Erythroblast (primary cell): ENCODE data around the gene RAD51B.

Experiments
- DNase-seq, 2 experiments: peaks; one replicate each; lab custom pipeline; 2025; lab: John Stamatoyannopoulos, UW
- GATA1 ChIP-seq: IDR thresholded peaks from 2 replicates; pipeline ENCODE4 v1.6.1; 2011; ENCODE audit warnings: low read depth, mild to moderate bottlenecking, control low read depth, low read length, moderate library complexity
- POLR2A ChIP-seq: IDR thresholded peaks from 2 replicates; pipeline ENCODE4 v1.6.1; 2011; ENCODE audit warnings: mild to moderate bottlenecking, low read length

The RAD51B gene

DNA sequence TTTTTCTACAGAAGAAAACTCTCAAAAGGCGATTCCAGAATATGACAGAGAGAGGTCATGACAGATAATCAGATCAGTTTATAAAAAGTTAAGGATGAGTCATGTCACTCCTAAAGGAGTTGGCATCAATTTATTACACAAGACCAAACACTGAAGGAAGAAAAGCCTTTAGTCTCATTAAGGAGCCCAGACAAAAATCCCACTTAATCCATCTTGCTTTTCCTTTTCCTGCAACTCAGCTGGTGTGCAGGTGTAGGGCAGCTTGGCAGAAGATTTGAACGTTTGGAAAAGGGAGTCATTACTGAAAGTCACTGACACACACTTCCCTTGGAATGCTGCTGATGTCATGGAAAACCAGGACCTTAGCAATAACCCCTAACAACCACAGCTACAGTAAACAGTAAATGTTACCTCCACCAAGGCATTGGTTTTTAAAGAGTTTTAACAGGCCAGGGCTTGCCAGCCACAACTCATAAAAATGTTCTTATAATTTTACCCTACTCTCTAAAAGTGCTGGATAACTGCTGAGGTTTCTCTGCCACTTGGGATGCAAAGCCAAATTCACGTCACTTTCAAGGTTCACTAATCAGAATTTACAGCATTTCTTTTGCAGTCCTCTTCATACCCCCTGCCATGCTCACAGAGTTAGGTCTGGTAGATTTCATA is 320.6 kb downstream of the RAD51B start:
- TF ChIP-seq POLR2A (no peak), GATA1 (no peak)
- DNase-seq: no peak

DNA sequence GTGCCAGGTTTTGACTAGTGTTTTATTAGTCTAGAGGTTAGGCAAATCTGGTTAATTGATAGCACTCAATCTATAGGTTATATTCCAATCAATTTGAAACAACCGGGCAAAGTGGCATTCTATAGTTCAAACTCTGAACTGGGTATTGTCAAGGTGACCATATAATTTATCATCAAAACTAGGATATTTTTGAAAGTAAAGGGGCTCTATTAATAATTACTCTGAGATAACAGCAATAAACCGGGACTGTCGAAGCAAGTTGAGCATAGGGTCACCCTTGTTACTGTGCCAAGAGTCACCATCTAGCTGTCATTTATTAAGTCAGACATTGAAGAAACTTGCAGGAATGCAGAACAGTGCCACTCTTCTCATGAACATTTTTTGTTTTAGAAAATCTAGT is 321.2 kb downstream of the RAD51B start:
- TF ChIP-seq POLR2A (no peak), GATA1 (no peak)
- no peak for DNase-seq

DNA sequence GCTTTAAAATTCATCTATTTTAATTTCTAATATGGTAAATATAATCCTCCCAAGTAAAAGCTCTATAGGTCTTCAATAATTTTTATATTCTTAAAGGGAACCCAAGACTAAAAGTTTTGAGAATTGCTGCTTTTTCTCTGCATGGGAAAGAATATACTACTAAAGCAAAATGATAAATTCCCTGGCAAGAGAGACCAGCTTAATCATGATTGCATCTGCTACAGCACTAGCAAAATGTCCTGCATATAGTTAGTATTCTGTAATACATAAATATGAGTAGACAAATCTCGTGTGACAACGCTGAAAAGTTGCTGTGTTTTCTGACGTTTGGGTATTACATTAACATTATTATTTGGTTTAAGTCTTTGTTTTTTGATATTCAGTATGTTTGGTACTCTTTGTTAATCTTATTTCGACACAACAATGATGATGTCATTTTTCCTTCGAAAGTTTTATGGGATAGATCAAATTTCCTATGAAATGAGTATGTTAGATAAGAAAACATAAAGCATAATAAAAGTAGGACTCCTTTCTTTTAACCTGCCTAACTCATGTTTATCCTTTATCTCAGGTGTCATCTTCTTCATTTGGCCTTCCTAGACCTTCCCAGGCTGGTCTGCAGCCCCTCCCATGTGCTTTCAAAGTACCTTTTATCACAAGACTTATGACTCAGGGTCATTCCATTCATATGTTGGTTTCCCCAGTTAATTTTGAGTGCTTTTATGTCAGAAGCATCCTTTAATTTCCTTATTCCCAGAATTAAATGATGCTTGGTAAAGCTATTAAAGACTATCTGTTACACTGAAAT is 321.9 kb downstream of the RAD51B start:
- TF ChIP-seq POLR2A (no peak), GATA1 (no peak)
- no peak for DNase-seq

DNA sequence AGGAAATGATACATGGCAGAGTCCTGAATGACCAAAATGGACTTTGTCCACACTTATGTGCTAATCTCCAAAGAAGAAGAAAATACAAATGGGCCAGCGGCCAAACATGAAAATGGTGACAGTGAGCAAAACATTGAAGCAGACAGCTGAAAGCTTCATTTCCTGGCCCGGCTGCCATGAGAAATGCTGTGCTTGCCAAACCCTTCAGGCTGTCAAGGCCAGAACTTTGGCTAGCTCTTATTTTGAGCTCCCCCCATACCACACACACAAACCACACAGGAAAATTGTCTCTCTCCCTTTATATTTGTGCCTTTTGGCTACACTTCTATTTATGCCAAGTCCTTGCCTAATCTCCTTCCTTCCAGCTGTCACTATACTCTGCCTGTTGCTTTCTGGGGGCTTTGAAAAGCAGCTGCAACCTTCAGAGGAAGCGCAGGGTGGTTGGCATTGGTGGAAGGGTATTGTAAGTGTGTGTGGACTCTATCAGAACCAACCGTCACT is 323.8 kb downstream of the RAD51B start:
- TF ChIP-seq POLR2A (no peak), GATA1 (no peak)
- DNase-seq: peak; percentile 4 to 8

DNA sequence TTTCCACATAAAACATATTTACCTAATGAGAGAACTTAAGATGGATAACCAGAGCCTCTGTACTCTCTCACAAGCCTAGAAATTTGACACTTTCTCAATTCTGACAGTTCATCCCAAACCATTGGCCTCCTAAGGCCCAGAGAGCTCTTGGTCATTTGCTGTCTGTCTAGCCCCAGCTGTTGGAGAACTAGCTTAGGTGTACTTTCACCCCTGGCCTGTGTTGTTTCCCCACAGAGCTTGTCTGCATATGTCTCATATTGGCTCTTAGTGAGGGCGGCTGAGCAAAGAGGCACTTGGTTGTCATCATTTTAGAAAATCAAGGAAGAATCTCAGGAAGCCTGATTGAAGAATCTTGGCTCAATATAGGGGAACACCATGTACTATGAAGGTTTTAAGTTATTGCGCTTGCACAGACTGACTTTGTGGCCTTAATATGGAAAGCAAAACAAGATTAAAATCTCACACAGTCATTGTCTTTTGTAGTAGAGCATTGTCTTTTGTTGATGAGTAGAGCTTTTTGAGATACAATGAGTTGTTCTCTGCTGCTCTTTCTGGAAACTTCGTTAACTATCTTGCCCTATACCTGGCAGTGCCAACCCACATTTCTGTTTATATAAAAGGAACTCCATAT is 324.6 kb downstream of the RAD51B start:
- TF ChIP-seq POLR2A (no peak), GATA1 (no peak)
- no peak for DNase-seq

DNA sequence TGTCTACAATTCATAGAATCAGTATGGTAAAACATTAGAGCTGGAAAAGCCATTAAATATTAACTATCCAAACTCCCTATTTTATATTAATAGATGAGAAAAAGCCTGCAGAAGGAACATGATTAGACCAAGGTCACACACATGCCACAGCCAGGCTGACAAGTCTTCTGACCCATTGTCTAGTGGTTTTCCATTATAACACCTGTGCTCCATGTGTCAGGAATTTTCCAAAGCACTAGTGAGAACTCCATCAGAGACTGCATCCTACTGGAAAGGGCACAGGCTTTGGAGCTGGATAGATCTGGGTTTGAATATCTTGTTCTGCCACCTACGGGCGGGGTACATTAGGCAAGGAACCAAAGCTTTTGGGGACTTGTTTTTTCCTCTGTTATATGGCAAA is 325.5 kb downstream of the RAD51B start:
- no peak for DNase-seq

DNA sequence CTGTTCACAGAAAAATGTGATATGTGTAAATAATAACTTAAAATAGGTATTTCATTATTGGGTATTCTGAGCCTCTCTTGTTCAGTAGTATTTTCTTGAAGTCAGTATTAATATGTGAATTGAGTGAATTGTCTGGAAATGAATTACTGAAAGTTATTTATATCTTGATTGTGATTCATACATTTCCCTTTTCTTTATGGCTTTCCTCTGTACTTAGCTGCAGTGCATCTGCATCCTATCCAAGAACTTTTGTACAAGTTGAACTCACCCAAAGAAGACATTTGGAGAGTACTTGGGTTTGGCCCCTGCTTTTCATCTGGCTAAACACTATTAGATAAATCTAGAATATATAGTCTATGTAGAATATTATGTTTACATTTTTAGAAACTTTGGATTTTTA is 326.0 kb downstream of the RAD51B start:
- no peak for DNase-seq
- no peak for TF ChIP-seq POLR2A
- TF ChIP-seq GATA1: no peak

More for the DNA sequence above, 325.5 kb downstream of the RAD51B start:
- TF ChIP-seq GATA1: no peak
- TF ChIP-seq POLR2A: no peak

DNA sequence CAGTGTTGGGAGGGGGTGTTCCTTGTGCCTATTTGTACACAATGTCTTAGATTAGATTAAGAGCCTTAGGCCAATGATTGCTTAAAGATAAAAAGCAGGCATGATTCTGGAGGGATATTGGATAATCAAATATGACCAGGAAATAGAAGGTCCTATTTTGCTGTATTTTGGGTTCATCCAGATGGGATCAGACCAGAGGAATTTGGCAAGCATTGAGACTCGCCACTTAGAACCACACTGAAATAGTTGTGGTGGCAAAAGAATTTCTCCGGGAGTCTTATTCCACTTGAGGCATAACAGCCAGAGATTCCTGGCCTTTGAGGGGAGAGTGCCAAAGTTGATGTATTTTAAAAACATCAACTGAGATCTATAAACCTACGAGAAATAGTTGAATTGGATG is 327.2 kb downstream of the RAD51B start:
- no peak for DNase-seq
- TF ChIP-seq POLR2A (no peak), GATA1 (no peak)

DNA sequence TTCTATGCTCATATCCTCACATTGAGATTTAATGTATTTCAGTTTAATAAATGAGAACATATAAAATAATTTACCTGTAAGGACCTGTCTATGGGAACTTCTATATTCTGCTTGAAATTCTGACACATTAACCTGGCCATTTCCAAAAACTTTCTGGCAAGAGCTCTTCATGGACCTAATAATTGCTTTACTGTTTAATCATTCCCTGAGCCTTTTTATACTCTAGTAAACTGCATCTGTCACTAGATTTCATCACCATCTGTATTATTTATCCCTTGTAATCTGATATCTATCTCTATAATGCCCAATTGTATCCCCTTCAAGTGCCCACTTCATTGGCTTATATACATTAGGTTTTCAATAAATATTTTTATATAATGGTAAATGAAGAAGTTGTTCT is 327.7 kb downstream of the RAD51B start:
- TF ChIP-seq POLR2A: no peak
- no peak for TF ChIP-seq GATA1
- DNase-seq: no peak

DNA sequence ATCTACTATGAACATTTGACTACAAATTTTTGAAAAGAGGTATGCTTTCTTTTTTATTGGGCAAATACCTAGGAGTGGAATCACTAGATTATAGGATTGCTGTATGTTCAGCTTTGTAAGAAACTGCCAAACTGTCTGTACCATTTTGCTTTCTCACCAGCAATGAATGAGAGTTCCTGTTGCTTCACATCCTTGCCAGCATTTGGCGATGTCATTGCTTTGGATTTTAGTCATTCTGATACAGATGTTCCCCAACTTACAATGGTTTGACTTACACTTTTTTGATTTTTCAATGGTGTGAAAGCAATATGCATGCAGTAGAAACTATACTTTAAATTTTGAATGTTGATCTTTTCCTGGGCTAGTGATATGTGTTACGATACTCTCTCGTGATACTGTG is 328.7 kb downstream of the RAD51B start:
- DNase-seq: no peak
- TF ChIP-seq POLR2A (no peak), GATA1 (no peak)

DNA sequence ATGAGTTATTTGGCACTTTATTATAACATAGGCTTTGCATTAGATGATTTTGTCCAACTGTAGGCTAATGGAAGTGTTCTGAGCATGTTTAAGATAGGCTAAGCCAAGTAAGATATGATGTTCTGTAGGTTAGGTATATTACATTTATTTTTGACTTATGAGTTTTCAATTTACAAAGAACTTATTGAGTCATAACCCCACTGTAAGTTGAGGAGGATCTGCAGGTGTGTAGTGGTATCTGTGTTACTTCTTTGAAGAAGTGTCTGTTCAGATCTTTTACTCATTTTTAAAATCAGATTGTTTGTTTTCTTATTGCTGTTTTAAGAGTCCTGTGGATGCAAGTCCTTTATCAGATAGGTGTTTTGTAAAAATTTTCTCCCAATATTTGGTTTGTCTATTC is 329.2 kb downstream of the RAD51B start:
- TF ChIP-seq POLR2A (no peak), GATA1 (no peak)
- no peak for DNase-seq

DNA sequence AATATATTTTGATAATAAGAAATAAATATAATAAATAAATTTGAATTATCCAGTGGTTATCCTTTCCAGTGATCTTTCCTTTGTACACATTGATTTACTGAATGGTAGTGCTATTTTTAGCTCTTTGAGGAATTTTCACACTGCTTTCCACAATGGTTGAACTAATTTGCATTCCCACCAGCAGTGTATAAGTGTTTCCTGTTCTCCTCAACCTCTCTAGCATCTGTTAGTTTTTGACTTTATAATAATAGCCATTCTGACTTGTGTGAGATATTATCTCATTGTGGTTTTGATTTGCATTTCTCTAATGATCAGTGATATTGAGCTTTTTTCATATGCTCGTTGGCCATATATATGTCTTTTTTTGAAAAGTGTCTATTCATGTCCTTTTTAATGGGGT is 333.7 kb downstream of the RAD51B start:
- no peak for DNase-seq
- TF ChIP-seq GATA1 (no peak), POLR2A (no peak)

DNA sequence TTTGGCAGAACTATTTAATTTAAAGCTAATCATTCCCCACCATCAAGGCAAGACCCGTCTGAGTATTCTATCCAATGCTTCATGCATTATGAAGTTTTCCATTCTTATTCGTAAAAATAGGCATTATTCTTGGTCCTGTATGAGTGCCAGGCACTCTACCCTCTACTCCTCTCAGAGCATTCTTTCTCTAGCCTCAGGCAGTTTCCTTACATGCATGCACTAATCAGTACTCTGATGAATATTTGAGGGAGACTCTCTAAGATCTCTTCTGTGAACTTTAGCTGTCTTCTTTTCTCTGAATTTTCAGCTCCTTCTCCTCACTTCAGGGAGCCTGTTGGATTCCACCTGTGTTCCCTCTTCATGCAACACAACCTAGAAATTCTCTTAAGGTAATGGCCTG is 334.7 kb downstream of the RAD51B start:
- TF ChIP-seq POLR2A: no peak
- TF ChIP-seq GATA1: no peak
- no peak for DNase-seq

DNA sequence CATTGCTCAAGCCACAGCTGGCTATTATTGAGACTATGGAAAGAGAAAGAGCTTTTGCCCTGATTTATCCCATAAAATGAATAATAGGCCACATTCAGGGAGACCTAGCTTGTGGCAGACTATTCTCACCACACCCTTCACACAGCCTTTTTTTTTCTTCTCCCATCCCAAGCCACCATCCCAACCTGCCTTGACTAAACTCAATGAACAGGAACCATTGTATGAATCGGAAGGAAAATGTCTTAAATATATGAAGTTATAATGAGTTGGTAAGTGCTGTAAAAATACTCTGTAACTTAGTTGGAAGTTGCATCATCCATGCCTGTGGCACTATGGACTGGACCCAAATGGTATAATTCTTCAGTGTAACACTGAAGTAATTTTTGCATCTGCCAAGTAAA is 338.4 kb downstream of the RAD51B start:
- DNase-seq: peak in 1 of 2 experiments; percentile 31
- no peak for TF ChIP-seq POLR2A
- TF ChIP-seq GATA1: no peak
